Loucy (cell line): ENCODE results near the gene TNNT3.

Source experiments
- H2AFZ ChIP-seq: fragments of 200-600 bp; sonication (generic); 2 replicates; pipeline ENCODE4 v1.6.0; 2016; ENCODE audit warnings: antibody characterized with exemption, mild to moderate bottlenecking, low read length, moderate library complexity
- H3F3A ChIP-seq: fragments of 200-600 bp; 2 replicates; pipeline ENCODE4 v1.6.0; 2016; ENCODE audit warnings: antibody characterized with exemption, low read depth, mild to moderate bottlenecking
- H3K27me3 ChIP-seq: fragments of 200-600 bp; sonication (generic); 2 replicates; pipeline ENCODE4 v1.6.1; 2014; ENCODE audit warnings: low read length, mild to moderate bottlenecking; ENCODE audit not compliant: insufficient read depth, poor library complexity, severe bottlenecking
- H3K36me3 ChIP-seq: fragments of 200-600 bp; sonication (generic); 2 replicates; pipeline ENCODE4 v1.6.1; 2016; ENCODE audit warnings: low read length; ENCODE audit not compliant: insufficient read depth
- H3K4me1 ChIP-seq: fragments of 200-600 bp; sonication (generic); 2 replicates; pipeline ENCODE4 v1.5.1; 2014; ENCODE audit warnings: low read length, mild to moderate bottlenecking; ENCODE audit not compliant: insufficient read depth, poor library complexity, severe bottlenecking
- H3K4me2 ChIP-seq: fragments of 200-600 bp; sonication (generic); 2 replicates; pipeline ENCODE4 v1.6.0; 2014; ENCODE audit warnings: antibody characterized with exemption, low read length, low read depth, mild to moderate bottlenecking; ENCODE audit not compliant: poor library complexity, severe bottlenecking
- H3K4me3 ChIP-seq: fragments of 200-600 bp; sonication (generic); 2 replicates; pipeline ENCODE4 v1.5.1; 2014; ENCODE audit warnings: low read length, mild to moderate bottlenecking, mixed read lengths; ENCODE audit not compliant: poor library complexity, severe bottlenecking
- H3K79me2 ChIP-seq: fragments of 200-600 bp; sonication (generic); 2 replicates; pipeline ENCODE4 v1.6.1; 2014; ENCODE audit warnings: low read length; ENCODE audit not compliant: insufficient read depth
- H3K9ac ChIP-seq: fragments of 200-600 bp; sonication (generic); 2 replicates; pipeline ENCODE4 v1.6.0; 2014; ENCODE audit warnings: mild to moderate bottlenecking, low read depth, low read length, moderate library complexity; ENCODE audit not compliant: poor library complexity, severe bottlenecking
- H3K9me2 ChIP-seq: fragments of 200-600 bp; sonication (generic); replicated peaks from 2 replicates; pipeline ENCODE4 v1.6.1; 2016; ENCODE audit warnings: low read depth, low read length, mixed read lengths
- H3K9me3 ChIP-seq: fragments of 200-600 bp; sonication (generic); 2 replicates; pipeline ENCODE4 v1.6.1; 2014; ENCODE audit warnings: mild to moderate bottlenecking, antibody characterized with exemption, low read length, low read depth; ENCODE audit not compliant: insufficient read depth
- H4K20me1 ChIP-seq: fragments of 200-600 bp; sonication (generic); 2 replicates; pipeline ENCODE4 v1.6.0; 2014; ENCODE audit warnings: antibody characterized with exemption, low read length, mild to moderate bottlenecking; ENCODE audit not compliant: insufficient read depth, poor library complexity, severe bottlenecking
- EZH2phosphoT487 ChIP-seq: fragments of 200-600 bp; IDR thresholded peaks from 2 replicates; pipeline ENCODE4 v1.6.1; 2018; ENCODE audit warnings: antibody characterized with exemption, mild to moderate bottlenecking, moderate library complexity, borderline replicate concordance
- TF ChIP-seq, protein P1 (sequence below): fragments of 200-600 bp; sonication (generic); conservative IDR thresholded peaks from 2 replicates; pipeline ENCODE4 v1.5.1; 2014; ENCODE audit warnings: mild to moderate bottlenecking, antibody characterized with exemption, low read length

The TNNT3 gene

DNA sequence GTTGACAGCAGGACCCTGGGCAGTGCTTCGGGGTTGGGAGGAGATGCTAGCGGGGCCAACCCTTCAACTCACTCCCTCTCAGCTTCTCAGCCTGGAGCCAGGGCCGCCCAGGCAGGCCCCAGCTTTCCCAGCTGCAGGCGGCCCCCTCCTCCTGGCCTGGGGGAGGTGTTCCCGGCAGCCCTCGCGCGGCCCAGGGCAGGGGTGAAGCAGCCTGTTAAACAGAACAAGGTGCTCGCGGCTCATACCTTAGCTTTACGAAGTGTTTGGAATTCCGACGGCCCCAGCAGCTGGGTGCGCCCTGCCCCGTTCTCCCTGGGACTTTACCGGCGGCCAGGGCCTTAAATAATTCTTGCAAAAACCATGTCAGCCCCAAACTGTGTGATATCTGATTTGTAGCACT, 44.8 kb downstream of the TNNT3 start:
- Histone ChIP-seq H3F3A (no peaks in the 10 kb centered on the region), H4K20me1 (no peaks in the 10 kb centered on the region), H3K4me1 (no peaks in the 10 kb centered on the region), H3K36me3 (no peaks in the 10 kb centered on the region), H3K27me3 (no peaks in the 10 kb centered on the region), H3K9me2 (no peaks in the 10 kb centered on the region), H2AFZ (no peak overlapping the region), H3K4me3 (no peak overlapping the region), H3K79me2 (no peaks in the 10 kb centered on the region), H3K9me3 (no peaks in the 10 kb centered on the region), H3K9ac (no peak overlapping the region), H3K4me2 (no peak overlapping the region)
- TF ChIP-seq EZH2phosphoT487, result no peak
- TF ChIP-seq, protein P1, sequence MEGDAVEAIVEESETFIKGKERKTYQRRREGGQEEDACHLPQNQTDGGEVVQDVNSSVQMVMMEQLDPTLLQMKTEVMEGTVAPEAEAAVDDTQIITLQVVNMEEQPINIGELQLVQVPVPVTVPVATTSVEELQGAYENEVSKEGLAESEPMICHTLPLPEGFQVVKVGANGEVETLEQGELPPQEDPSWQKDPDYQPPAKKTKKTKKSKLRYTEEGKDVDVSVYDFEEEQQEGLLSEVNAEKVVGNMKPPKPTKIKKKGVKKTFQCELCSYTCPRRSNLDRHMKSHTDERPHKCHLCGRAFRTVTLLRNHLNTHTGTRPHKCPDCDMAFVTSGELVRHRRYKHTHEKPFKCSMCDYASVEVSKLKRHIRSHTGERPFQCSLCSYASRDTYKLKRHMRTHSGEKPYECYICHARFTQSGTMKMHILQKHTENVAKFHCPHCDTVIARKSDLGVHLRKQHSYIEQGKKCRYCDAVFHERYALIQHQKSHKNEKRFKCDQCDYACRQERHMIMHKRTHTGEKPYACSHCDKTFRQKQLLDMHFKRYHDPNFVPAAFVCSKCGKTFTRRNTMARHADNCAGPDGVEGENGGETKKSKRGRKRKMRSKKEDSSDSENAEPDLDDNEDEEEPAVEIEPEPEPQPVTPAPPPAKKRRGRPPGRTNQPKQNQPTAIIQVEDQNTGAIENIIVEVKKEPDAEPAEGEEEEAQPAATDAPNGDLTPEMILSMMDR, result no peak

DNA sequence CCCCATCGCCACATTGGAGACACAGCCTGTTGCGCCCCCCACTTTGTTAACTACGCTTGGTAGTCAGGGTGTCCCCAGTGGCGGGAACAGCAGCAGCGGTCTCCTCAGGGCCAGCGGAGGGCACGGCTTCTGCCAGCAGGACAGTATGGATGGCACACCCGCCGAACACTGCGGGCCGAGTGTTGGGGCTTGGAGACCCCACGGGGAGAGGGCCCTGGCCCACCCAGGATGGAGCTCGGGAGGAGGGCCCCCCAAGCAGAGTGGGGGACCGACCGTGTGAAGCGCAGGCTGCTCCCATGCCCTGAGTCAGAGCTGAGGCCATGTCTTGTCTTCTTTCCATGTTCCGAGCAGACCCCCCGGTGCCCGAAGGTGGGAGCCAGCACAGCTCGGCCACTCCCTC, 45.5 kb downstream of the TNNT3 start:
- H3K4me1 ChIP-seq, result no peaks in the 10 kb centered on the region
- H4K20me1 ChIP-seq, result no peaks in the 10 kb centered on the region
- no peaks in the 10 kb centered on the region for H3K9me3 ChIP-seq
- H3K4me2 ChIP-seq, result no peak overlapping the region
- H3K27me3 ChIP-seq, result no peaks in the 10 kb centered on the region
- no peak overlapping the region for H2AFZ ChIP-seq
- no peaks in the 10 kb centered on the region for H3K36me3 ChIP-seq
- no peaks in the 10 kb centered on the region for H3K79me2 ChIP-seq
- H3K9ac ChIP-seq, result no peak overlapping the region
- H3F3A ChIP-seq, result no peaks in the 10 kb centered on the region
- H3K9me2 ChIP-seq, result no peaks in the 10 kb centered on the region
- TF ChIP-seq, protein P1, result no peak
- no peak for TF ChIP-seq EZH2phosphoT487
- no peak overlapping the region for H3K4me3 ChIP-seq

DNA sequence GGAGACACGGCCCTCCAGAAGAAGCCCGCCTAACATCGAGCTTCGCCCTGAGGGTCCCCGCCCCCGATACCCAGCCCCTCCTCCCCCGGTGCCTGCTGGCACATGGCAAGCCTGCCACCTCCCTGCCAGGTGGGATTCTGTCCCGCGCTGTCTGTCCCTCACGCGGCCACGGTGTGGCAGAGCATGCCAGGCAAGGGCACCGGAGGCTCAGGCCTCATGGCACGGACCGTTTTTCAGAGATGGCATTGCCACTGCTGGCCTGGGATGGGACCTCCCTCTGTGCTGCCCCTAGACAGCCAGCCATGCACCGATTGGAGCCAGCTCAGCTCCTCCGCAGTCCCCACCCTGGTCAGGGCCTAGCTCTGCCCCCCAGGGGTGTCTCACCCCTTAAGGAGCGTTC, 47.0 kb downstream of the TNNT3 start:
- H3K9me2 ChIP-seq, result no peaks in the 10 kb centered on the region
- H4K20me1 ChIP-seq, result no peaks in the 10 kb centered on the region
- no peak overlapping the region for H3K9ac ChIP-seq
- no peaks in the 10 kb centered on the region for H3K9me3 ChIP-seq
- no peaks in the 10 kb centered on the region for H3K27me3 ChIP-seq
- no peaks in the 10 kb centered on the region for H3K36me3 ChIP-seq
- no peak overlapping the region for H3K4me3 ChIP-seq
- no peaks in the 10 kb centered on the region for H3F3A ChIP-seq
- H3K4me1 ChIP-seq, result no peaks in the 10 kb centered on the region
- TF ChIP-seq, protein P1, result no peak
- TF ChIP-seq EZH2phosphoT487, result no peak
- H3K4me2 ChIP-seq, result no peak overlapping the region
- no peak overlapping the region for H2AFZ ChIP-seq
- no peaks in the 10 kb centered on the region for H3K79me2 ChIP-seq
